GM23248 (cell line): ENCODE data around the gene CEACAM18. TPM values are rescaled to one million over a fixed set of nuclear protein-coding genes. Genes with fewer than 3 reads are reported as not detected.

ENCODE experiments used
- DNase-seq: peaks from one replicate; pipeline ENCODE4 v3.0.0-alpha.2; 2015
- H2AFZ ChIP-seq: fragments of 200-600 bp; sonication (generic); 2 replicates; pipeline ENCODE4 v1.6.1; 2016; ENCODE audit warnings: antibody characterized with exemption
- H3F3A ChIP-seq: fragments of 200-600 bp; sonication (generic); 2 replicates; pipeline ENCODE4 v1.6.1; 2016; ENCODE audit warnings: mild to moderate bottlenecking, antibody characterized with exemption, mixed run types; ENCODE audit not compliant: insufficient read depth
- H3K27ac ChIP-seq: fragments of 200-600 bp; sonication (generic); 2 replicates; pipeline ENCODE4 v1.5.1; 2016; ENCODE audit warnings: mild to moderate bottlenecking
- H3K27me3 ChIP-seq: fragments of 200-600 bp; sonication (generic); replicated peaks from 2 replicates; pipeline ENCODE4 v1.6.1; 2016; ENCODE audit warnings: mild to moderate bottlenecking; ENCODE audit not compliant: insufficient read depth
- H3K36me3 ChIP-seq: fragments of 200-600 bp; sonication (generic); 2 replicates; pipeline ENCODE4 v1.6.1; 2016; ENCODE audit warnings: low read depth, mild to moderate bottlenecking
- H3K4me1 ChIP-seq: fragments of 200-600 bp; sonication (generic); 2 replicates; pipeline ENCODE4 v1.6.1; 2016; ENCODE audit warnings: mild to moderate bottlenecking; ENCODE audit not compliant: insufficient read depth
- H3K4me2 ChIP-seq: fragments of 200-600 bp; sonication (generic); one replicate; pipeline ENCODE4 v1.6.1; 2016; ENCODE audit warnings: mild to moderate bottlenecking; ENCODE audit not compliant: unreplicated experiment
- H3K4me3 ChIP-seq: fragments of 200-600 bp; sonication (generic); 2 replicates; pipeline ENCODE4 v1.5.1; 2016; ENCODE audit warnings: mild to moderate bottlenecking
- H3K79me2 ChIP-seq: fragments of 200-600 bp; sonication (generic); 2 replicates; pipeline ENCODE4 v1.6.1; 2016; ENCODE audit warnings: mild to moderate bottlenecking; ENCODE audit not compliant: insufficient read depth
- H3K9ac ChIP-seq: fragments of 200-600 bp; sonication (generic); 2 replicates; pipeline ENCODE4 v1.6.1; 2016; ENCODE audit warnings: mild to moderate bottlenecking
- H3K9me2 ChIP-seq: fragments of 200-600 bp; sonication (generic); 2 replicates; pipeline ENCODE4 v1.6.1; 2016; ENCODE audit warnings: mixed run types, mild to moderate bottlenecking, moderate library complexity; ENCODE audit not compliant: insufficient read depth
- H3K9me3 ChIP-seq: fragments of 200-600 bp; sonication (generic); one replicate; pipeline ENCODE4 v1.6.1; 2017; ENCODE audit warnings: low read depth
- H4K20me1 ChIP-seq: fragments of 200-600 bp; sonication (generic); 2 replicates; pipeline ENCODE4 v1.6.0; 2016; ENCODE audit not compliant: insufficient read depth
- EZH2 ChIP-seq: fragments of 200-600 bp; sonication (generic); IDR thresholded peaks from 2 replicates; pipeline ENCODE4 v1.6.1; 2018; ENCODE audit warnings: antibody characterized with exemption, mild to moderate bottlenecking; ENCODE audit not compliant: insufficient read depth, poor library complexity, severe bottlenecking
- EZH2phosphoT487 ChIP-seq: fragments of 200-600 bp; sonication (generic); IDR thresholded peaks from 2 replicates; pipeline ENCODE4 v1.6.1; 2018; ENCODE audit warnings: antibody characterized with exemption, moderate library complexity, mild to moderate bottlenecking, low read depth; ENCODE audit not compliant: insufficient read depth
- WGBS, 2 experiments: methylation state at CpG; one replicate each; pipeline ENCODE4 v1.1.6; 2015 to 2017; ENCODE audit warnings: low lambda C conversion rate in 2 of 2, low coverage in 1 of 2; ENCODE audit errors: missing lambda C conversion rate in 2 of 2; 5-methylcytosine and 5-hydroxymethylcytosine counted together
- in situ Hi-C: fragments of 300-500 bp; cut with MboI; formaldehyde crosslinking; loops from 2 replicates; pipeline ENCODE4 v1.15.0; 2020
- polyA plus RNA-seq: library from polyadenylated mRNA; unstranded; fragments of >200 nt; fragmentation: Nextera tagmentation; extraction: Ambion mirVana; gene quantifications from 2 replicates; pipeline ENCODE4 v1.2.1, GENCODE V29; 2016
- total RNA-seq: library from RNA; depleted of rRNA; stranded (reverse); fragments of >200 nt; shearing (Covaris generic); gene quantifications from 2 replicates; pipeline ENCODE4 v1.2.3, GENCODE V29; 2014

CEACAM18 gene
- total and polyA plus RNA-seq, 2 experiments from 2014 or later = not detected

GRCh38 chr19:51507192-51507591, 28.9 kb downstream of the CEACAM18 start:
- H3K79me2 ChIP-seq = no peaks in the 10 kb centered on the region
- H3K4me3 ChIP-seq = no peak overlapping the region
- no peak for DNase-seq
- in situ Hi-C loops = no loop called here
- H3K4me1 ChIP-seq = no peaks in the 10 kb centered on the region
- H3F3A ChIP-seq = no peaks in the 10 kb centered on the region
- no peaks in the 10 kb centered on the region for H3K9me2 ChIP-seq
- H3K9ac ChIP-seq = no peak overlapping the region
- no peak for TF ChIP-seq EZH2
- no peak for TF ChIP-seq EZH2phosphoT487
- H3K4me2 ChIP-seq = no peak overlapping the region
- H3K9me3 ChIP-seq = no peaks in the 10 kb centered on the region
- H2AFZ ChIP-seq = no peak overlapping the region
- H3K36me3 ChIP-seq = no peaks in the 10 kb centered on the region
- no peak overlapping the region for H3K27ac ChIP-seq
- WGBS, 2 experiments = 6 to 12% methylated on average over 3 of the region's 3 CpGs
- H3K27me3 ChIP-seq = no peaks in the 10 kb centered on the region
- H4K20me1 ChIP-seq = no peaks in the 10 kb centered on the region

GRCh38 chr19:51507640-51508058, 29.3 kb downstream of the CEACAM18 start:
- Histone ChIP-seq H4K20me1 (no peaks in the 10 kb centered on the region), H3K27ac (no peak overlapping the region), H3K4me1 (no peaks in the 10 kb centered on the region), H3K27me3 (no peaks in the 10 kb centered on the region), H3K4me2 (no peak overlapping the region), H3K79me2 (no peaks in the 10 kb centered on the region), H3K36me3 (no peaks in the 10 kb centered on the region), H2AFZ (no peak overlapping the region), H3K9me2 (no peaks in the 10 kb centered on the region), H3K9me3 (no peaks in the 10 kb centered on the region), H3F3A (no peaks in the 10 kb centered on the region), H3K9ac (no peak overlapping the region), H3K4me3 (no peak overlapping the region)
- DNase-seq = no peak
- TF ChIP-seq EZH2 (no peak), EZH2phosphoT487 (no peak)
- 24 to 35% methylated on average over 6 of the region's 6 CpGs for WGBS, 2 experiments
- in situ Hi-C loops = no loop called here

GRCh38 chr19:51508059-51508733, 29.9 kb downstream of the CEACAM18 start:
- WGBS, 2 experiments = 12 to 39% methylated on average over 3 of the region's 3 CpGs
- no peaks in the 10 kb centered on the region for H3K36me3 ChIP-seq
- no peaks in the 10 kb centered on the region for H4K20me1 ChIP-seq
- DNase-seq = no peak
- no peaks in the 10 kb centered on the region for H3K4me1 ChIP-seq
- no peak overlapping the region for H3K27ac ChIP-seq
- H3K79me2 ChIP-seq = no peaks in the 10 kb centered on the region
- in situ Hi-C loops = no loop called here
- TF ChIP-seq EZH2phosphoT487 = no peak
- no peak overlapping the region for H2AFZ ChIP-seq
- H3K9me2 ChIP-seq = no peaks in the 10 kb centered on the region
- H3K9me3 ChIP-seq = no peaks in the 10 kb centered on the region
- no peaks in the 10 kb centered on the region for H3K27me3 ChIP-seq
- H3K9ac ChIP-seq = no peak overlapping the region
- no peak overlapping the region for H3K4me2 ChIP-seq
- no peaks in the 10 kb centered on the region for H3F3A ChIP-seq
- H3K4me3 ChIP-seq = no peak overlapping the region

- Histone ChIP-seq H3K9me3 (no peaks in the 10 kb centered on the region), H3K79me2 (no peaks in the 10 kb centered on the region), H3K9ac (no peak overlapping the region), H3K4me1 (no peaks in the 10 kb centered on the region), H4K20me1 (no peaks in the 10 kb centered on the region), H3K36me3 (no peaks in the 10 kb centered on the region), H3K9me2 (no peaks in the 10 kb centered on the region), H3K27ac (no peak overlapping the region), H3K27me3 (no peaks in the 10 kb centered on the region), H3F3A (no peaks in the 10 kb centered on the region), H3K4me3 (no peak overlapping the region), H2AFZ (no peak overlapping the region), H3K4me2 (no peak overlapping the region)
- TF ChIP-seq EZH2 (no peak), EZH2phosphoT487 (no peak)
- DNase-seq = no peak
- in situ Hi-C loops = no loop called here
- WGBS, 2 experiments = 14 to 18% methylated on average over 7 of the region's 7 CpGs
Observed at GRCh38 chr19:51509823-51510660, 31.7 kb downstream of the CEACAM18 start.
